Measurements from ENCODE around the gene RPL4. TPM values are rescaled to one million over a fixed set of nuclear protein-coding genes. Genes with fewer than 3 reads are reported as not detected.

RPL4 gene
- total and polyA plus RNA-seq, 9 of the 15 experiments (the other 6 are each of a cell fraction or from before 2014, with no cell fraction given): 2,055 to 7,760 (median 5,069) TPM

- TF ChIP-seq E2F1 (CRISPR knock-in tag; IDR thresholded peaks at IDR 0.05) (no peak; the same call in 1 of the 2 replicates), CBFA2T2 (conservative IDR thresholded peaks at IDR 0.05) (0 out of 2 replicates have a peak, but pooled peaks have one; percentile 16), SFPQ (IDR thresholded peaks at IDR 0.05; ENCODE audit: low read depth, low read length) (no peak), TRIM24 (IDR thresholded peaks at IDR 0.05) (no peak; a peak in 2 of 4 replicates), POLR3G (IDR thresholded peaks at IDR 0.05; ENCODE audit: extremely low read depth, insufficient read length, insufficient replicate concordance) (no peak), NR4A1 (CRISPR knock-in tag; IDR thresholded peaks at IDR 0.05) (no peak), NR4A1 (tag; IDR thresholded peaks at IDR 0.05) (peak; percentile 68), HMG20B (CRISPR knock-in tag; IDR thresholded peaks at IDR 0.05) (no peak), FOXO4 (CRISPR knock-in tag; IDR thresholded peaks at IDR 0.05) (no peak), PKNOX1 (IDR thresholded peaks at IDR 0.05) (peak; percentile 69; the same call in 1 of the 2 replicates), ELF1 (tag; IDR thresholded peaks at IDR 0.05) (peak; percentile 96), EZH2 (IDR thresholded peaks at IDR 0.05; ENCODE audit: borderline replicate concordance, low read depth, low read length) (no peak), NEUROD1 (IDR thresholded peaks at IDR 0.05; ENCODE audit: borderline replicate concordance, low read depth, low read length, partially characterized antibody) (no peak), GATAD2B (IDR thresholded peaks at IDR 0.05; ENCODE audit: borderline replicate concordance) (no peak; the same call in 1 of the 2 replicates), BRF2 (IDR thresholded peaks at IDR 0.05; ENCODE audit: borderline replicate concordance, insufficient read depth, insufficient read length) (no peak), OTX1 (CRISPR knock-in tag; IDR thresholded peaks at IDR 0.05) (no peak), ZNF217 (CRISPR knock-in tag; IDR thresholded peaks at IDR 0.05) (no peak)
Measured at GRCh38 chr15:66497502-66498455, 6.9 kb downstream of the RPL4 start, which contains the start of gene SNAPC5 (continued).
